DND-41 (cell line): ENCODE measurements around the gene GRAP2.

ENCODE experiments used
- CTCF ChIP-seq: IDR thresholded peaks from 2 replicates; pipeline ENCODE4 v1.5.1; 2012; ENCODE audit warnings: borderline replicate concordance, low read length, moderate library complexity, mild to moderate bottlenecking; ENCODE audit not compliant: poor library complexity, severe bottlenecking; ENCODE audit errors: extremely low read depth
- EZH2 ChIP-seq: IDR thresholded peaks from 3 replicates; pipeline ENCODE4 v1.6.1; 2012; ENCODE audit warnings: borderline replicate concordance, low read depth, mild to moderate bottlenecking, moderate library complexity, low read length, inconsistent platforms; ENCODE audit not compliant: severe bottlenecking

- peak; percentile 73 for TF ChIP-seq CTCF
- no peak for TF ChIP-seq EZH2
These were observed 26.7 kb downstream of the GRAP2 start for GRCh38 chr22:39927544-39927943.
